ENCODE results near the gene FHDC1.

FHDC1 gene

DNA sequence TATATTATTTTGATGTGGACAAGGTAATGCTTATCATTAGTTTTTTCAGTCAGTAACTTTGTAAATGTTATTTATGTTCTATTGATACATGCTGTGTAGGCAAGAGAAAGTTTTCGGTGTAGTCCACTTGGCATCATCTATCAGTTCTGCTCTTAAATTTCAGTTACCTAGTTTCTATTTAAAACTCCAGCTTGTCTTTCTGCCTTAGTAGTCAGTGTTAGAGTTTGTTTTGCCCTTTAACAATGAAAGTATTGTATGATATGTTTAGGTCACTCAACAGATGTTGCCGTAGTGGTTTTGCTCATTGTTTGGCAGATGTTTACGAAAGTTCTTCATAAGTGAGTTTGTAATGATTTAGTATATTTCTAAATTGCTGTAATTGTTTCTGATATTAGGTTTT is 34.9 kb upstream of the FHDC1 start:
- H3K36me3 ChIP-seq (ENCODE audit: control insufficient read depth in 1 of 2, insufficient read depth in 2 of 2, low read depth in 1 of 2, low read length in 2 of 2): peaks cover 0 to 2% of the 10 kb centered on the region in 2 experiments
- H3K4ac ChIP-seq (ENCODE audit: low read depth in 1 of 2, low read length in 2 of 2): no peak overlapping the region
- peaks cover 3% of the 10 kb centered on the region for H3K79me1 ChIP-seq (replicated peaks; ENCODE audit: low read length, poor library complexity, severe bottlenecking)
- no peak overlapping the region for H3K9ac ChIP-seq (ENCODE audit: low read length)
- H3K9me3 ChIP-seq (ENCODE audit: control insufficient read depth, low read length): no peaks in the 10 kb centered on the region
- H3K4me1 ChIP-seq (ENCODE audit: control insufficient read depth, insufficient read depth, low read depth, low read length): no peaks in the 10 kb centered on the region
- no peak overlapping the region for H3K4me3 ChIP-seq (ENCODE audit: insufficient read depth in 1 of 2, low read depth in 1 of 2, low read length in 2 of 2)
- no peaks in the 10 kb centered on the region for H3K27me3 ChIP-seq (ENCODE audit: control insufficient read depth in 1 of 2, insufficient read depth in 1 of 2, low read length in 2 of 2)
- DNase-seq: no peak
- no peak overlapping the region for H3K4me2 ChIP-seq (ENCODE audit: low read length, poor library complexity, severe bottlenecking)
- H2AFZ ChIP-seq (ENCODE audit: low read depth, low read length): no peak overlapping the region
- WGBS: 83% methylated on average over 1 of the region's 3 CpGs
- no peak overlapping the region for H2BK15ac ChIP-seq (ENCODE audit: low read depth, poor library complexity, severe bottlenecking)
- no peak overlapping the region for H4K8ac ChIP-seq (ENCODE audit: low read length)
- H4K91ac ChIP-seq (ENCODE audit: low read length): no peak overlapping the region
- H3K27ac ChIP-seq (ENCODE audit: low read length, poor library complexity, severe bottlenecking): no peak overlapping the region
- H2BK12ac ChIP-seq (ENCODE audit: low read length in 2 of 2): no peak overlapping the region
- H3K18ac ChIP-seq (ENCODE audit: low read depth in 1 of 2, low read length in 2 of 2): no peak overlapping the region
- no peak overlapping the region for H3K23ac ChIP-seq (ENCODE audit: low read length in 2 of 2)
- no peak overlapping the region for H2BK120ac ChIP-seq (ENCODE audit: low read depth, low read length)
- no peak overlapping the region for H2BK5ac ChIP-seq (ENCODE audit: low read depth, low read length, poor library complexity, severe bottlenecking)
- H2AK5ac ChIP-seq (ENCODE audit: low read length, severe bottlenecking): no peak overlapping the region
- H3K14ac ChIP-seq (ENCODE audit: low read length in 2 of 2): no peak overlapping the region

GRCh38 chr4:152903658-152904057 is 32.5 kb upstream of the FHDC1 start:
- H3K4me3 ChIP-seq (ENCODE audit: insufficient read depth in 1 of 2, low read depth in 1 of 2, low read length in 2 of 2): no peak overlapping the region
- H3K27ac ChIP-seq (ENCODE audit: low read length, poor library complexity, severe bottlenecking): no peak overlapping the region

GRCh38 chr4:152909901-152910300 is 26.2 kb upstream of the FHDC1 start:
- Histone ChIP-seq H3K14ac (ENCODE audit: low read length in 2 of 2) (no peak overlapping the region), H3K79me1 (replicated peaks; ENCODE audit: low read length, poor library complexity, severe bottlenecking) (peaks cover 1% of the 10 kb centered on the region), H3K36me3 (ENCODE audit: control insufficient read depth in 1 of 2, insufficient read depth in 2 of 2, low read depth in 1 of 2, low read length in 2 of 2) (peaks cover 0 to 42% of the 10 kb centered on the region in 2 experiments), H3K9ac (ENCODE audit: low read length) (no peak overlapping the region), H2BK5ac (ENCODE audit: low read depth, low read length, poor library complexity, severe bottlenecking) (no peak overlapping the region), H3K27me3 (ENCODE audit: control insufficient read depth in 1 of 2, insufficient read depth in 1 of 2, low read length in 2 of 2) (no peaks in the 10 kb centered on the region), H4K91ac (ENCODE audit: low read length) (no peak overlapping the region), H2BK15ac (ENCODE audit: low read depth, poor library complexity, severe bottlenecking) (no peak overlapping the region), H2AK5ac (ENCODE audit: low read length, severe bottlenecking) (no peak overlapping the region), H3K4ac (ENCODE audit: low read depth in 1 of 2, low read length in 2 of 2) (no peak overlapping the region), H3K18ac (ENCODE audit: low read depth in 1 of 2, low read length in 2 of 2) (no peak overlapping the region), H3K27ac (ENCODE audit: low read length, poor library complexity, severe bottlenecking) (no peak overlapping the region), H3K9me3 (ENCODE audit: control insufficient read depth, low read length) (no peaks in the 10 kb centered on the region), H4K8ac (ENCODE audit: low read length) (no peak overlapping the region), H3K4me2 (ENCODE audit: low read length, poor library complexity, severe bottlenecking) (no peak overlapping the region), H2AFZ (ENCODE audit: low read depth, low read length) (no peak overlapping the region), H3K4me1 (ENCODE audit: control insufficient read depth, insufficient read depth, low read depth, low read length) (no peaks in the 10 kb centered on the region), H2BK120ac (ENCODE audit: low read depth, low read length) (no peak overlapping the region), H3K23ac (ENCODE audit: low read length in 2 of 2) (no peak overlapping the region), H3K4me3 (ENCODE audit: insufficient read depth in 1 of 2, low read depth in 1 of 2, low read length in 2 of 2) (no peak overlapping the region), H2BK12ac (ENCODE audit: low read length in 2 of 2) (no peak overlapping the region)
- no peak for DNase-seq
- 97% methylated on average over 4 of the region's 4 CpGs for WGBS

More at GRCh38 chr4:152903658-152904057, 32.5 kb upstream of the FHDC1 start:
- Histone ChIP-seq H3K23ac (ENCODE audit: low read length in 2 of 2) (no peak overlapping the region), H3K9ac (ENCODE audit: low read length) (no peak overlapping the region), H3K4ac (ENCODE audit: low read depth in 1 of 2, low read length in 2 of 2) (no peak overlapping the region), H2BK5ac (ENCODE audit: low read depth, low read length, poor library complexity, severe bottlenecking) (no peak overlapping the region), H3K4me1 (ENCODE audit: control insufficient read depth, insufficient read depth, low read depth, low read length) (no peaks in the 10 kb centered on the region), H3K27me3 (ENCODE audit: control insufficient read depth in 1 of 2, insufficient read depth in 1 of 2, low read length in 2 of 2) (no peaks in the 10 kb centered on the region), H4K8ac (ENCODE audit: low read length) (no peak overlapping the region), H2AFZ (ENCODE audit: low read depth, low read length) (no peak overlapping the region), H2BK12ac (ENCODE audit: low read length in 2 of 2) (no peak overlapping the region), H3K14ac (ENCODE audit: low read length in 2 of 2) (no peak overlapping the region), H2BK120ac (ENCODE audit: low read depth, low read length) (no peak overlapping the region), H3K4me2 (ENCODE audit: low read length, poor library complexity, severe bottlenecking) (no peak overlapping the region), H2AK5ac (ENCODE audit: low read length, severe bottlenecking) (no peak overlapping the region), H3K79me1 (replicated peaks; ENCODE audit: low read length, poor library complexity, severe bottlenecking) (peaks cover 5% of the 10 kb centered on the region), H3K36me3 (ENCODE audit: control insufficient read depth in 1 of 2, insufficient read depth in 2 of 2, low read depth in 1 of 2, low read length in 2 of 2) (peaks cover 0 to 15% of the 10 kb centered on the region in 2 experiments), H2BK15ac (ENCODE audit: low read depth, poor library complexity, severe bottlenecking) (no peak overlapping the region), H4K91ac (ENCODE audit: low read length) (no peak overlapping the region), H3K18ac (ENCODE audit: low read depth in 1 of 2, low read length in 2 of 2) (no peak overlapping the region), H3K9me3 (ENCODE audit: control insufficient read depth, low read length) (no peaks in the 10 kb centered on the region)
- no peak for DNase-seq

- no peak overlapping the region for H3K4ac ChIP-seq (ENCODE audit: low read depth in 1 of 2, low read length in 2 of 2)
- WGBS: 83% methylated on average over 1 of the region's 3 CpGs
- H3K9me3 ChIP-seq (ENCODE audit: control insufficient read depth, low read length): no peaks in the 10 kb centered on the region
- no peak overlapping the region for H3K23ac ChIP-seq (ENCODE audit: low read length in 2 of 2)
- H3K27me3 ChIP-seq (ENCODE audit: control insufficient read depth in 1 of 2, insufficient read depth in 1 of 2, low read length in 2 of 2): no peaks in the 10 kb centered on the region
- H2BK15ac ChIP-seq (ENCODE audit: low read depth, poor library complexity, severe bottlenecking): no peak overlapping the region
- no peak for DNase-seq
- no peak overlapping the region for H2BK5ac ChIP-seq (ENCODE audit: low read depth, low read length, poor library complexity, severe bottlenecking)
- no peak overlapping the region for H2AK5ac ChIP-seq (ENCODE audit: low read length, severe bottlenecking)
- H2BK120ac ChIP-seq (ENCODE audit: low read depth, low read length): no peak overlapping the region
- H2BK12ac ChIP-seq (ENCODE audit: low read length in 2 of 2): no peak overlapping the region
- H4K8ac ChIP-seq (ENCODE audit: low read length): no peak overlapping the region
- no peak overlapping the region for H4K91ac ChIP-seq (ENCODE audit: low read length)
- H3K79me1 ChIP-seq (replicated peaks; ENCODE audit: low read length, poor library complexity, severe bottlenecking): peaks cover 1% of the 10 kb centered on the region
- H3K4me2 ChIP-seq (ENCODE audit: low read length, poor library complexity, severe bottlenecking): no peak overlapping the region
- H3K4me3 ChIP-seq (ENCODE audit: insufficient read depth in 1 of 2, low read depth in 1 of 2, low read length in 2 of 2): no peak overlapping the region
- no peaks in the 10 kb centered on the region for H3K4me1 ChIP-seq (ENCODE audit: control insufficient read depth, insufficient read depth, low read depth, low read length)
- H3K9ac ChIP-seq (ENCODE audit: low read length): no peak overlapping the region
- H2AFZ ChIP-seq (ENCODE audit: low read depth, low read length): no peak overlapping the region
- no peak overlapping the region for H3K27ac ChIP-seq (ENCODE audit: low read length, poor library complexity, severe bottlenecking)
- H3K36me3 ChIP-seq (ENCODE audit: control insufficient read depth in 1 of 2, insufficient read depth in 2 of 2, low read depth in 1 of 2, low read length in 2 of 2): peaks cover 0 to 42% of the 10 kb centered on the region in 2 experiments
- H3K14ac ChIP-seq (ENCODE audit: low read length in 2 of 2): no peak overlapping the region
- no peak overlapping the region for H3K18ac ChIP-seq (ENCODE audit: low read depth in 1 of 2, low read length in 2 of 2)
Observed at GRCh38 chr4:152910521-152910920, 25.6 kb upstream of the FHDC1 start.
